Activated CD4-positive, alpha-beta T cell treated with anti-CD3 and anti-CD28 coated beads for 4 hours (primary cell): ENCODE results near the gene ESRRB.

ENCODE experiments used
- DNase-seq, 2 donors: peaks; one replicate each; pipeline ENCODE4 v3.0.0-alpha.2; 2020

The ESRRB gene

GRCh38 chr14:76456891-76457586 is 81.1 kb downstream of the ESRRB start:
- DNase-seq, result no peak

DNA sequence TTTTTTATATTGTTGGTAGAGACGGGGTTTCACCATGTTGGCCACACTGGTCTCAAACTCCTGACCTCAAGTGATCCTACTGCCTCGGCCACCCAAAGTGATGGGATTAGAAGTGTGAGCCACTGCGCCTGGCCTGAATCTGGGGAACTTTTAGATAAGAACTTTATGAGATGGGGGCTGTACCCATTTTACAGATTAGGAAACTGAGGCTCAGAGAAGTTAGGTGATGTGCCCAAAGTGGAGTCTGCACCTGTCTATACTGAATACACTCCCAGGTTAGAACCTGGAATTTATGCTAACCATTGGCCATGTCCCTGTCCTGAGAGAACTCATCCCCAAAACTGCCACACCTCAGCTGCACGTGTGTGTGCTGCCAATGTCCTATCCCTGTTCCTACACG is 81.9 kb downstream of the ESRRB start:
- no peak for DNase-seq

- no peak for DNase-seq
Measured at GRCh38 chr14:76461886-76462285, 85.9 kb downstream of the ESRRB start.

- no peak for DNase-seq
Measured at GRCh38 chr14:76462330-76462729, 86.4 kb downstream of the ESRRB start.

DNA sequence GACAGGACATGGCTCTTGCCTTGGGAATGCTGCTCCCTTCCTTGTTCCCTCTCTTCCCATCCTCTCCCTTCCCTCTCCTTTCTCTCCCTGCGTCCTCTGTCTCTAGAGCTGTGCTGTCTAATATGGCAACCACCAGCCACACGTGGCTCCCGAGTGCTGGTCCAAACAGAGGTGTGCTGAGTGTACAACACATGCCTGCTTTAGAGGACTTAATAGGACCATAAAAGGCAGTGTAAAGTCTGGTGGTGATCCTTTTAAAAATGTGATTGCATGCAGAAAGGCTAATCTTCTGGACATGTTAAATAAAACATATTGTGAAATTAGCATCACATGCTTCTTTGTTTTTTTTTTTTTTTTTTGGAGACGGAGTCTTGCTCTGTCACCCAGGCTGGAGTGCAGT is 87.2 kb downstream of the ESRRB start:
- no peak for DNase-seq

DNA sequence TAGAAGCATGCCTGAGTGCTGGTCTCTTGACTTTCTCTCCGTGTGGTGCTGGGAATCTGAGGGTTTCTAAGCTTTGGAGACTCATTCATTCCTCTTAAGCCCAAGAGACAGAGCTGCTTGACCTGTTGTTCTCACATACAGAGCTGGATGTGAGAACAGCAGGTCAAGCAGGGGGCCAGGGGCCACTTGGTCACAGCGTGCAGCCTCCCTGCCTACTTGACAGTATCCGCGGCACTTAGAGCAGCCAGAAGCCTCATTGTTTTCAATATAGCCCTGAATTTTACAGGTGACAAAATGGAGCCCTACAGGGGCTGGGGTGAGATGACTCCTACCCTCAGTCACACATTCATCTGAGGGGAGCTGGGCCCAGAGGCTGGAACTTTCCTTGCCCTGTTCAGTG is 88.9 kb downstream of the ESRRB start:
- no peak for DNase-seq

- no peak for DNase-seq
Measured at GRCh38 chr14:76465664-76466063, 89.7 kb downstream of the ESRRB start.

- no peak for DNase-seq
Measured at GRCh38 chr14:76467711-76468155, 91.8 kb downstream of the ESRRB start.

DNA sequence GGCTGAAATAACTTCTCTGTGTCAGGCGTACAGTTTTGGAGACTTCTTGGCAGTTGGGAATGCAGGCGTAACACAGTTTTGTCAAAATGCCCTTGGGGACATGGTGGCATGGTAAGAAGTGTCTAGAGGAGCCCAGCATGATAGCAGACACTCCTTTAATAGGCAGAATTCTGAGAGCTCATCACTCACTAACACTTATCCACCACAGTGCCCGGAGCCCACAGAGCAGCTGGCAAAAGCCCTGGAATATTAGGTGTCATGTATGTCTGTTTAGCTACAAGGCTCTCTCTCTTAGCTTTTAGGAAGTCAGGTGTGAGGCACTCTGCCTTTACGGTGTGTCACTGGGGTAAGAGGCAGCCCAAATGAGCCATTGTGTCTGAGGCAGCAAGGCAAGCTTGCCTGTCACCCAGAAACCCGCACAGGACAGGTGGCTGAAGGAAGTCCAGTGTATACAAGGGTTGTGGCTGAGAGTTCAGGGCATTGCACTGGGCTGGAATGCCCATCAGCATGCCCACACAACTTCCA is 96.3 kb downstream of the ESRRB start:
- no peak for DNase-seq

- DNase-seq, result no peak
Measured at GRCh38 chr14:76473481-76474263, 97.7 kb downstream of the ESRRB start.

- no peak for DNase-seq
Measured at GRCh38 chr14:76480426-76480825, 104.5 kb downstream of the ESRRB start.

- DNase-seq, result no peak
Measured at GRCh38 chr14:76484355-76484754, 108.4 kb downstream of the ESRRB start.

DNA sequence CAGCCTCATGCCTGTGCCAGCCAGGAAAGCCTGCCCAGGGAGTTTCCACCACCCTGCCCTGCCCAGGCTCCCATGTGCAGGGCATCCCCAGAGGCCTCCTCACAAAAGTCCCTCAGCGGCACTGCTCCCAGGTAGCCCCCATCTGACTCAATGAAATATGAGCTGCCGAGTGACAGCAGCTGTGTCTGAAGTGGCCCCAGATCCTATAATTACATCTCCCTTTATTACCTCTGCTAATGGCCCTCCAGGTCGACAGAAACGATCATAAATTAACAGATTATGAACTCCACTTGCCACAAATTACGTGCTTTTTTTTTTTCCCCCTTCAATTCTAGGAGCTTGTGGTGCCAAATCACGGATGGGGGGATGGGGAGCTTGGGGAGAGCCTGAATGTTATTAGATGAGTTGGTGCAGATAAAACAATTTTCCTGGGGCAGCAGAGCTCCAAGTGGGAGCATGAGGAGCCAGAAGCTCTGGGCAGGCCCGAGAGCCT is 110.4 kb downstream of the ESRRB start:
- no peak for DNase-seq

GRCh38 chr14:76488551-76488950 is 112.6 kb downstream of the ESRRB start:
- no peak for DNase-seq

DNA sequence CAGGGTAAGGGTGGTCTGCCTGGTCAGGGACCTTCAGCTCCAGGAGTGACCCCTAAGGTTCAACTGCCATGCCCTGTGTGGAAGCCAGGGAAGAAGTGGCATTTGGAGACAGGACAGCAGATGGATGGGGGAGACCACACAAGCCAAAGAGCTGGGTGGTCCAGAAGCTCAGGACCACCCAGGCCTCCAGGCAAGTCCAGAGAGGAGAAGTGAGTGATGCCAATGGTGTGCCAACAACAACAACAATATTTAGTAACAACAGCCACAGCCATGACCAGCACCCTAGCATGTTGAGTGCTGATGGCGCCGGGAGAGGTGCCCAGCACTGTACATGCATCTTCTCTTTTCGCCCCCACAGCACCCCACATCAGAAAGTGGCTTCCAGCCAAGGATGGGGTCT is 113.7 kb downstream of the ESRRB start:
- no peak for DNase-seq

DNA sequence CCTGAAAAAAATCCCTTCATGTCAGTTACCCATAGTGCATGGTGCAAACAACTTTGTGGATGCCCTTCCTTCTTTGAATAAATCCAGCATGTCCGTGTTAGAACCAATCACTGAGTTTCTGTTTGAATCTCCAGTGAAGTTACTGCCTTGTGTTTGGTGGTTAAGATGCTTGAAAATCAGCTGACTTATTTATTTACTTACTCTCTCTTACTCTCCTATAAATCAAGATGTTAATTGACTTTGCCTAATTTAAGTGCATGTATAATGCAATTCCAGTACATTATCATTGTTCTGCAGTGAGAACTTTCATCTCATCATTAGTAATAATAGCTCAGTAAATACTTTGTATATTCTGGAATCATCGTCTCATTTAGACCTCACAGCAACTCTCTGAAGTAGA is 114.2 kb downstream of the ESRRB start:
- no peak for DNase-seq

DNA sequence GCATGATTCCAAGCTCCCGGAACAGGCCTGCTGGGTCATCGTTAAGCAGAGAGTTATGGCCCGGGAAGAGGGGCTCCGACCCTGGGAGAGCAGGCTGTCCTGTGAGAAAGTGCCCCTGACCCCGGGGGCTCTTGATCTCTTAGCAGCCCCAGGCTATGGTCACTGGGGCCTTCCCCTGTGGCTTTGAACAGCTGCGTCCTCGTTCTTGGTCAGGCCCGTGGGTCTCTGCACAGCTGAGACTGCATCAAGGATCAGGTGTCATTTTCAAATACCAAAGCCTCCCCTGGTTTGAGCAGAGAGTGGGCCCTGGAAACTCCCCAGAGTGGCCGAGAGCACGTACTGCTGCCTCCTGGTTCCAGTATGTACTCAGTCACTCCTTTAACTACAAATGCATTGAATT is 114.8 kb downstream of the ESRRB start:
- no peak for DNase-seq

DNA sequence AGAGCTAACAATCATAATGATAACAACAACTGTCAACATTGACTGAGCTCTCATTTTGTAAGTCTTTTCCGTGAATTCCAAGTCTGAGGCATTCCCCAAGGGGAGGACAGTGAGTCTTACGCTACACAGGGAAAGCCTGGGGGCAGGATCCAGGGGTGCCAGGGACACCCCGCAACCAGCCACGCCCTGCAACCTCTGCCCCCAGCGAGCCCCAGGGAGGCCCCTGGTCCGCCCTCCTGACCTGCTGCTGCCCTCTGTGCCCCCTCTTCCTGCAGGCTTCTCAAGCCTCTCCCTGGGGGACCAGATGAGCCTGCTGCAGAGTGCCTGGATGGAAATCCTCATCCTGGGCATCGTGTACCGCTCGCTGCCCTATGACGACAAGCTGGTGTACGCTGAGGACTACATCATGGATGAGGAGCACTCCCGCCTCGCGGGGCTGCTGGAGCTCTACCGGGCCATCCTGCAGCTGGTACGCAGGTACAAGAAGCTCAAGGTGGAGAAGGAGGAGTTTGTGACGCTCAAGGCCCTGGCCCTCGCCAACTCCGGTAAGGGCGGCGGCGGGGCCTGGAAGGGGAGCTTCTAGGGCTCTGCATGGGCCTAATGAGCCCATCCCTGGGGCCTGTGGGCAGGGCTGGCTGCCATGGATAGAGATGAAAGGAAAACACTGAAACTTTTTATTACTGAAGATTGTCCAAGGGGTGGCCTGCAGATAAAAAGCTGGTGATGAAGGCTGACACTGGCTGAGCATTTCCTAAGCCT is 115.4 kb downstream of the ESRRB start:
- DNase-seq, result no peak

- DNase-seq, result no peak
Measured at GRCh38 chr14:76495983-76496382, 120.0 kb downstream of the ESRRB start.

DNA sequence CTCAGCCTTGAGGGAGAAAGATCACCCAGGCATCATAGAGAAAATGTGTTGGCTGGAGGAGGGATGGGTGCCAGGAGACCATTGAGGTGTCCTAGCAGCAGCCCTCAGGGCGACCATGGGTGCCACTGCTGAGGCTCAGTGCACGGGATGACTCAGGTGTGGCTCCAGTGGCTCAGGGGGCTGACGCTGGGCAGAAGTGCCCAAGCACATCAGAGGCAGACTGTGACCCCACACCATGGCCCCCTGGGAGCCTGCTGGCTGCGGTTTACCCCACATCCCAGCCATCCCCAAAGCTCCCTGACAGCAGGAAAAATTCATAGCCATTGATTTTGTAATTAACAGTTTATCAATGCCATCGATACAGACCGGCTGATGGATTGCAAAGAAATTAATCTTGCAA is 120.7 kb downstream of the ESRRB start:
- DNase-seq, result no peak

DNA sequence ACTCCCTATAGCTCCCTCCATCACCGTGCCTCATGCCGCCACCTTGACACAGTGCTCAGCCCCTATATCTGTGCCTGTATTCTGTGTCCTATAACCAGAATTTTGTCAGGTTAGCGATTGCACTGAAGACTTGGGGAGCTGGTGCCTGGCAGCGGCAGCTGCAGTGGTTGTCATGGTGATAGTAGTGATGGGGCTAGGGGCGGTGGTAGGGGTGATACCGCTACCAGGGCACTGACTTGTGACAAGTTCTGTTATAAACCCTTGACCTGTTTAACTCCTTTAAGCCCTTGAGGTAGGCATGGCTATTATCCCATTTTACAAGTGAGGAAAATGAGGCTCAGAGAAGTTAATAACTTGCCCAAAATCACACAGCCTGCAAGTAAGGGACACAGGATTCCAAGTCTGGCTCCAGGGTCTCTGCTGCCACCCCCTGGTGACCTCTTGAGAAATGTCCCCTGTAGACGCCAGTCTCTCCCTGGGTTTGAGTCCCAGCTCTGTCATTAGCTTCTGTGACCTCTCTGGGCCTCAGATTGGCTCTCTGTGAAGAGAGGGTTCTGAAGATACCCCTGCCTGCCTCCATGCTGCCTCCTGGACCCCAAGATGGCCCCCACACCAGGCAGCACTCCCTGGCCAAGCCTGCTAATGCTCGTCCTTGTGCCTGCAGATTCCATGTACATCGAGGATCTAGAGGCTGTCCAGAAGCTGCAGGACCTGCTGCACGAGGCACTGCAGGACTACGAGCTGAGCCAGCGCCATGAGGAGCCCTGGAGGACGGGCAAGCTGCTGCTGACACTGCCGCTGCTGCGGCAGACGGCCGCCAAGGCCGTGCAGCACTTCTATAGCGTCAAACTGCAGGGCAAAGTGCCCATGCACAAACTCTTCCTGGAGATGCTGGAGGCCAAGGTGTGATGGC is 121.9 kb downstream of the ESRRB start:
- no peak for DNase-seq

DNA sequence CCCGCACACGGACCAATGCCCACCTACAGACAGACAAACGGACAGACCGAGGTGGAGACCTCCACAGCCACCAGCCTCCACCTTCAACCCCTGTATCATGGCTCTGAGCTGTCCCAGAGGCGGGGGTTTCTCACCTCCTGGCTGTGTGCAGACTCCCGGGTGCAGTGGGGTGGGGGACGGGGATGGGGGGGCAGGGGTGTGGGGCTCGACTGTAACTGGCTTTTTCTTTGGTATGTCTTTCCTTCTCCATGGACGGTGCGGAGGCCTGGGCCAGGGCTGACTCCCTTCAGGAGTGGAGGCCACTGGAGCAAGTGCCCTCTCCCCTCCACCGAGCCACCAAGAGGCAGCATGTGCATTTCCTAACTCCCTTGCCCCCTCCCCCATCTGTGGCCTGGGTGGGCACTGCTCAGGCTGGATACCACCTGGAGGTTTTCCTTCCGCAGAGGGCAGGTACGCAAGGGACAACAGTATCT is 122.6 kb downstream of the ESRRB start:
- no peak for DNase-seq
